T-helper 22 cell (primary cell): ENCODE data around the gene CLDN4.
A peak's percentile ranks its signal among the peaks of the same experiment; 100 is the strongest.
"Not testable (repeated sequence)": the region's sequence is repeated elsewhere in the genome, so short reads cannot be mapped to it uniquely, and the experiment has no call there.

Source experiments
- DNase-seq: peaks from one replicate; pipeline ENCODE4 v3.0.0-alpha.2; 2020; ENCODE audit warnings: low read depth

The CLDN4 gene

GRCh38 chr7:73842067-73842976 lies 11.5 kb downstream of the CLDN4 start, which contains the start of gene METTL27:
Gene METTL27 (minus strand): TSS chr7:73842516. CDS start chr7:73842140, 376 bp downstream.
- peak; percentile 79 for DNase-seq

GRCh38 chr7:73844131-73844547 lies 13.3 kb downstream of the CLDN4 start:
- no peak for DNase-seq

GRCh38 chr7:73844848-73845460 lies 14.2 kb downstream of the CLDN4 start:
- DNase-seq: no peak

- DNase-seq: not testable (repeated sequence)
These were observed 15.0 kb downstream of the CLDN4 start for GRCh38 chr7:73845701-73846195.

- no peak for DNase-seq
These were observed 17.3 kb downstream of the CLDN4 start for GRCh38 chr7:73847941-73848723.

- DNase-seq: no peak
These were observed 20.0 kb downstream of the CLDN4 start for GRCh38 chr7:73850781-73851207.

GRCh38 chr7:73851410-73852338 lies 20.9 kb downstream of the CLDN4 start:
- DNase-seq: peak; percentile 11

- DNase-seq: no peak
These were observed 21.7 kb downstream of the CLDN4 start for GRCh38 chr7:73852500-73852899.

- no peak for DNase-seq
These were observed 26.1 kb downstream of the CLDN4 start for GRCh38 chr7:73856941-73857340.

- DNase-seq: no peak
These were observed 28.0 kb downstream of the CLDN4 start for GRCh38 chr7:73858807-73859206.

GRCh38 chr7:73860859-73861258 lies 30.1 kb downstream of the CLDN4 start, which contains the start of gene TMEM270:
Gene TMEM270 (plus strand): TSS chr7:73861159. CDS start chr7:73861195, 36 bp downstream.
- no peak for DNase-seq

GRCh38 chr7:73861305-73861704 lies 30.5 kb downstream of the CLDN4 start:
- no peak for DNase-seq

GRCh38 chr7:73864981-73865711 lies 34.4 kb downstream of the CLDN4 start:
- no peak for DNase-seq

- no peak for DNase-seq
These were observed 35.1 kb downstream of the CLDN4 start for GRCh38 chr7:73865738-73866445.

GRCh38 chr7:73866446-73866767 lies 35.6 kb downstream of the CLDN4 start:
- DNase-seq: no peak

GRCh38 chr7:73869011-73869798 lies 38.4 kb downstream of the CLDN4 start:
- no peak for DNase-seq

- no peak for DNase-seq
These were observed 39.3 kb downstream of the CLDN4 start for GRCh38 chr7:73870041-73870492.

GRCh38 chr7:73871163-73872011 lies 40.6 kb downstream of the CLDN4 start:
- no peak for DNase-seq
